22Rv1 (cell line): ENCODE data around the gene S1PR2.

ENCODE experiments used
- H3K27ac ChIP-seq: fragments of 450-650 bp; 2 replicates; pipeline ENCODE4 v1.5.1; 2017
- ZFX ChIP-seq: fragments of 450-650 bp; IDR thresholded peaks from 2 replicates; pipeline ENCODE4 v1.6.1; 2017; ENCODE audit warnings: antibody characterized with exemption, borderline replicate concordance
- TF ChIP-seq, protein P1 (sequence below): fragments of 450-650 bp; IDR thresholded peaks from 2 replicates; pipeline ENCODE4 v1.5.1; 2017; ENCODE audit warnings: mild to moderate bottlenecking

S1PR2 gene

DNA sequence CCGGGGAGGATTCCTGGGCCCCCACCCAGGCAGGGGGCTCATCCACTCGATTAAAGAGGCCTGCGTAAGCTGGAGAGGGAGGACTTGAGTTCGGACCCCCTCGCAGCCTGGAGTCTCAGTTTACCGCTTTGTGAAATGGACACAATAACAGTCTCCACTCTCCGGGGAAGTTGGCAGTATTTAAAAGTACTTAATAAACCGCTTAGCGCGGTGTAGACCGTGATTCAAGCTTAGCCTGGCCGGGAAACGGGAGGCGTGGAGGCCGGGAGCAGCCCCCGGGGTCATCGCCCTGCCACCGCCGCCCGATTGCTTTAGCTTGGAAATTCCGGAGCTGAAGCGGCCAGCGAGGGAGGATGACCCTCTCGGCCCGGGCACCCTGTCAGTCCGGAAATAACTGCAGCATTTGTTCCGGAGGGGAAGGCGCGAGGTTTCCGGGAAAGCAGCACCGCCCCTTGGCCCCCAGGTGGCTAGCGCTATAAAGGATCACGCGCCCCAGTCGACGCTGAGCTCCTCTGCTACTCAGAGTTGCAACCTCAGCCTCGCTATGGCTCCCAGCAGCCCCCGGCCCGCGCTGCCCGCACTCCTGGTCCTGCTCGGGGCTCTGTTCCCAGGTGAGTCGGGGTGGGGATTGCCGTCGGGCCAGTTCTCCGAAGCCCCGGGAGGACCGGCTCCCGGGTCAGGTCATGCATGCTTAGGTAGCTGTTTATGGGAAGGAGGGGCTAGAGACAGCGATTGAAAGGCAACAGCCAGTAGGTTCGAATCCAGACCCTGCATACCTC is 39.7 kb upstream of the S1PR2 start, which contains the start of gene ICAM1:
Gene ICAM1, plus strand, starts transcription at position 505 of the 779 bp plus-strand sequence. Its CDS starts 40 bp downstream, at position 545.
- H3K27ac ChIP-seq = no peak within 1 kb of the TSS
- TF ChIP-seq, protein P1, sequence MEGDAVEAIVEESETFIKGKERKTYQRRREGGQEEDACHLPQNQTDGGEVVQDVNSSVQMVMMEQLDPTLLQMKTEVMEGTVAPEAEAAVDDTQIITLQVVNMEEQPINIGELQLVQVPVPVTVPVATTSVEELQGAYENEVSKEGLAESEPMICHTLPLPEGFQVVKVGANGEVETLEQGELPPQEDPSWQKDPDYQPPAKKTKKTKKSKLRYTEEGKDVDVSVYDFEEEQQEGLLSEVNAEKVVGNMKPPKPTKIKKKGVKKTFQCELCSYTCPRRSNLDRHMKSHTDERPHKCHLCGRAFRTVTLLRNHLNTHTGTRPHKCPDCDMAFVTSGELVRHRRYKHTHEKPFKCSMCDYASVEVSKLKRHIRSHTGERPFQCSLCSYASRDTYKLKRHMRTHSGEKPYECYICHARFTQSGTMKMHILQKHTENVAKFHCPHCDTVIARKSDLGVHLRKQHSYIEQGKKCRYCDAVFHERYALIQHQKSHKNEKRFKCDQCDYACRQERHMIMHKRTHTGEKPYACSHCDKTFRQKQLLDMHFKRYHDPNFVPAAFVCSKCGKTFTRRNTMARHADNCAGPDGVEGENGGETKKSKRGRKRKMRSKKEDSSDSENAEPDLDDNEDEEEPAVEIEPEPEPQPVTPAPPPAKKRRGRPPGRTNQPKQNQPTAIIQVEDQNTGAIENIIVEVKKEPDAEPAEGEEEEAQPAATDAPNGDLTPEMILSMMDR = no peak
- no peak for TF ChIP-seq ZFX

DNA sequence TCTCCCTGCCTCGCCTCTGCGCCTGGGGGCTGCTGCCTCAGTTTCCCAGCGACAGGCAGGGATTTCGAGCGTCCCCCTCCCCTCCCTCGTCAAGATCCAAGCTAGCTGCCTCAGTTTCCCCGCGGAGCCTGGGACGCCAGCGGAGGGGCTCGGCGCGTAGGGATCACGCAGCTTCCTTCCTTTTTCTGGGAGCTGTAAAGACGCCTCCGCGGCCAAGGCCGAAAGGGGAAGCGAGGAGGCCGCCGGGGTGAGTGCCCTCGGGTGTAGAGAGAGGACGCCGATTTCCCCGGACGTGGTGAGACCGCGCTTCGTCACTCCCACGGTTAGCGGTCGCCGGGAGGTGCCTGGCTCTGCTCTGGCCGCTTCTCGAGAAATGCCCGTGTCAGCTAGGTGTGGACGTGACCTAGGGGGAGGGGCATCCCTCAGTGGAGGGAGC is 39.1 kb upstream of the S1PR2 start:
- H3K27ac ChIP-seq = no peak overlapping the region
- TF ChIP-seq, protein P1 = no peak
- TF ChIP-seq ZFX = no peak

DNA sequence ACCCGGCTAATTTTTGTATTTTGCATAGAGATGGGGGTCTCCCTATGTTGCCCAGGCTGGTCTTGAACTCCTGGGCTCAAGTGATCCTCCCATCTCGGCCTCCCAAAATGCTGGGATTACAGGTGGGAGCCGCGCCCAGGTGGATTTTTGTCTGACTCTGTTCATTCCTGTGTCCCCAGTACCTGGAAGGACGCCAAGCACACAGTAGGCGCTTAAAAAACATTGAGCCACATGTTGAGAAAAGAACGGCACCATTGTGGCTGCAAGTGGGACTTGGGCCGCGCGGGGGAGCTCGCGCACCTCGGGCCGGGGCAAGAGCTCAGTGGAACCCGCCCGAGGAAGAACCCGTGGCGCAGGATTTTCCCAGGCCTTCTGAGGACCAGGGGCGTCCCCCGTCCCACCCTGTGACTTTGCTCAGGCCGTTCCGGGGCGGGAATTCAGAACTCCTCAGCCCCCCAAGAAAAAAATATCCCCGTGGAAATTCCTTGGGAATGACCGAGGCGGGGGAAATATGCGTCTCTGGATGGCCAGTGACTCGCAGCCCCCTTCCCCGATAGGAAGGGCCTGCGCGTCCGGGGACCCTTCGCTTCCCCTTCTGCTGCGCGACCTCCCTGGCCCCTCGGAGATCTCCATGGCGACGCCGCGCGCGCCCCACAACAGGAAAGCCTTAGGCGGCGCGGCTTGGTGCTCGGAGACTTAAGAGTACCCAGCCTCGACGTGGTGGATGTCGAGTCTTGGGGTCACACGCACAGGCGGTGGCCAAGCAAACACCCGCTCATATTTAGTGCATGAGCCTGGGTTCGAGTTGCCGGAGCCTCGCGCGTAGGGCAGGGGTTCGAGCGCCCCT is 38.4 kb upstream of the S1PR2 start:
- H3K27ac ChIP-seq = no peak overlapping the region
- TF ChIP-seq, protein P1 = peak; percentile 97
- TF ChIP-seq ZFX = no peak

DNA sequence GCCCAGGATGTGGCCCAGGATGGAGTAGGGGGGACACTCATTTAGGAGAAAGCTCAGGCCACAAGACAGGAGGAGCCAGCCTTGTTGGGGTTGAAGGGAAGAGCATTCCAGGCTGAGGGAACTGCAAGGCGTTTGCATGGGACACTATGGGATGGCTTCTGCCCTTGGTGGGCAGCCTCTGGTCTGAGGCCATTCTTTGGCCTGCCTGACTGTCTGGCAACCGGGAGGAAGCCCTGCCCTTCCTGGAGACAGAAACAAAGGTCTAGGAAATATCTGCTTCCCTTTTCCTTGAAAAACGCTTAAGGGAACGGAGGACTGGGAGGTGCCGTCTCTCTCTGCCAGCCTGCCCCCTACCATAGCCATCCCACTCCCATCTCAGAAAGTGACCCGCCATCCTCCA is 36.9 kb upstream of the S1PR2 start:
- no peak overlapping the region for H3K27ac ChIP-seq
- TF ChIP-seq ZFX = no peak
- TF ChIP-seq, protein P1 = no peak

DNA sequence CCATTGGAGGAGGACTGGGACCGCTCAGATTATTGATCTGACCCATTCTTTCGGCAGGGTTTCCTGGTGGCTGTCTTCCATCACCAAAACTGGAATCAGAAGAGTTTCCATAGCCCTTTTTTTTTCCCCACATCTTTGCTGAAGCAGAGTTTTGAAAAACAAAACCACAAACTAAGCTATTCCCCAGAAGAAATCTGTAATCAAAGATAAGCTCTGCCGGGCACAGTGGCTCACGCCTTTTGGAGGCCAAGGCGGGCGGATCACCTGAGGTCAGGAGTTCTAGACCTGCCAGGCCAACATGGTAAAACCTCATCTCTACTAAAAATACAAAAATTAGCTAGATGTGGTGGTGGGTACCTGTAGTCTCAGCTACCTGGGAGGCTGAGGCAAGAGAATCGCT is 35.6 kb upstream of the S1PR2 start:
- H3K27ac ChIP-seq = no peak overlapping the region
- no peak for TF ChIP-seq ZFX
- TF ChIP-seq, protein P1 = no peak

DNA sequence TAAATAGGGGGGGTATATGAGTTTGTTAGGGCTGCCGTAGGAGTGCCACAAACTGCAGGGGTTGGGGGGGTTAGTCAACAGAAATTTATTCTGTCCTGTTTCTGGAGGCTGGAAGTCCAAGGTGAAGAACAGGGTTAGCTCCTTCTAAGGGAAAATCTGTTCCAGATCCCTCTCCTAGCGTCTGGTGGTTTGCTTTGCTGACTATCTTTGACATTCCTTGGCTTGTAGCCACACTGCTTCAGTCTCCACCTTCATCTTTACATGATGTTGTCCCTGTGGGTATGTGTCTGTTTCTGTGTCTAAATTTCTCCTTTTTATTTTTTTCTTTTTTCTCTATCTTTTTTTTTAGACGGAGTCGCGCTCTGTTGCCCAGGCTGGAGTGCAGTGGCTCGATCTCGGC is 31.6 kb upstream of the S1PR2 start:
- TF ChIP-seq ZFX = no peak
- TF ChIP-seq, protein P1 = no peak

More for the DNA sequence above, 31.6 kb upstream of the S1PR2 start:
- no peak overlapping the region for H3K27ac ChIP-seq
